HL-60 (cell line): ENCODE data around the gene PBX1.

Experiments used
- GABPA ChIP-seq: IDR thresholded peaks from 2 replicates; pipeline ENCODE4 v1.6.1; 2012; ENCODE audit warnings: low read depth
- POLR2AphosphoS5 ChIP-seq: IDR thresholded peaks from 2 replicates; pipeline ENCODE4 v1.6.1; 2012; ENCODE audit warnings: low read depth
- SPI1 ChIP-seq: IDR thresholded peaks from 2 replicates; pipeline ENCODE4 v1.6.1; 2012; ENCODE audit warnings: low read depth, mild to moderate bottlenecking, borderline replicate concordance
- TF ChIP-seq, protein P1 (sequence below): IDR thresholded peaks from one replicate; pipeline ENCODE4 v1.5.1; 2011; ENCODE audit warnings: low read length, control low read depth, inconsistent platforms; ENCODE audit not compliant: insufficient read depth

DNA sequence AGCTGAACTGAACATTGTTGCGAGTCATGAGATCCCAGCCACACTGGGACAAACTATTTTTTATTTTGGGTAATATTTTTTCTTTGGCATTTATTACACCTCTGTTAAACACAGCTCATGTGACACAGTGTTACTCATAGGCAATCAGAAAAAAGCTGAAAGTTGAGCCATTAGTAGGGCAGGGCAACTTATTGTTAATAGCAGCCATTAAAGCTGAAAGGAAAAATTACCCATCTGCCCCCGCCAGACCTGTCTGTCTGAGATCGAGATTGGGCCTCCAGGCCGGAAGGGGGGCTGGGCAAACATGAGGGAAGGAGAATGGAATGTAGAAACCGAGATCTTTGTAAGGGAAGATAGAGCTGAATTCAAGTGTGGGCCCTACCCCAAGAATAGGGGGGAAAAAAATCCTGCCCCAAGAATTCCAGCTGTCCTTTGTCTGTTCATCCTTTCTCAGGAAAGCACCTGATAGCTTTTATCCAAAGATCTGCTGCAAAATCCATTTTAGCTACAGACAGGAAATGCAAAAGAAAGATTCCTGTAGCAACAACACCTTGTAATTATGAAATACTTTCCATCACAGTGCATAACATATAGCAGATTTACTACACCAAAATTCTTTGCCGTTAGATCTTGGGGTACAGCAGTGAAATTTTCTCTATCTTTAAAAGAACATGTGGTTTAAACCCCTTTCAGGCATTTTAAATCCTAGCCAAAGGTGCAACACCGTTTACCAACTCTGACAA, 212.8 kb downstream of the PBX1 start:
- TF ChIP-seq, protein P1, sequence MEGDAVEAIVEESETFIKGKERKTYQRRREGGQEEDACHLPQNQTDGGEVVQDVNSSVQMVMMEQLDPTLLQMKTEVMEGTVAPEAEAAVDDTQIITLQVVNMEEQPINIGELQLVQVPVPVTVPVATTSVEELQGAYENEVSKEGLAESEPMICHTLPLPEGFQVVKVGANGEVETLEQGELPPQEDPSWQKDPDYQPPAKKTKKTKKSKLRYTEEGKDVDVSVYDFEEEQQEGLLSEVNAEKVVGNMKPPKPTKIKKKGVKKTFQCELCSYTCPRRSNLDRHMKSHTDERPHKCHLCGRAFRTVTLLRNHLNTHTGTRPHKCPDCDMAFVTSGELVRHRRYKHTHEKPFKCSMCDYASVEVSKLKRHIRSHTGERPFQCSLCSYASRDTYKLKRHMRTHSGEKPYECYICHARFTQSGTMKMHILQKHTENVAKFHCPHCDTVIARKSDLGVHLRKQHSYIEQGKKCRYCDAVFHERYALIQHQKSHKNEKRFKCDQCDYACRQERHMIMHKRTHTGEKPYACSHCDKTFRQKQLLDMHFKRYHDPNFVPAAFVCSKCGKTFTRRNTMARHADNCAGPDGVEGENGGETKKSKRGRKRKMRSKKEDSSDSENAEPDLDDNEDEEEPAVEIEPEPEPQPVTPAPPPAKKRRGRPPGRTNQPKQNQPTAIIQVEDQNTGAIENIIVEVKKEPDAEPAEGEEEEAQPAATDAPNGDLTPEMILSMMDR: no peak
- TF ChIP-seq SPI1 (no peak), GABPA (no peak), POLR2AphosphoS5 (no peak)
